ENCODE data around the gene NFX1. TPM values are rescaled to one million over a fixed set of nuclear protein-coding genes. Genes with fewer than 3 reads are reported as not detected.

The NFX1 gene
- total RNA-seq, 3 donors from 2014 or later = 35.9 to 44.4 (median 39.5) TPM

DNA sequence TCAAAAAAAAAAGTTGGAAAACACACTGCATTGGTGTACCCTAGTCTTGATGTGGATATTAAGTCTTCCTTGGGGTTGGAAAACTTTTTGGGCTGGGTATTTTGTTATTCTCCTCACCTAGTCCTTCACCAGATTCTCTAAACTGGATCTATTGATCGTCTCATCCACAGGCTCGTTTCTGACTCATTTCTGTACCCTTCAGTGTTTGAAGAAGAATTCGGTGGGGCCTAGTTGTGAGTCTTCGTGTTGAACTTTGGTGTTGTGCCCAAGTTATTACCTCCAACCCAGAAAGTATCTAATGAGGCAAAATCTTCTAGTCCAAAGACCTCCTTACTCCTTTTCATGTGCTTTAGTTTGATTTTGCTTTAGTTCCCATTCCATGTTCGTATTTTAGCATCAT lies 1.6 kb downstream of the NFX1 start:
- no peak for ATAC-seq
- intact Hi-C loops (cut with DNase I, micrococcal nuclease) = no loop called here
- Histone ChIP-seq H3K36me3 (ENCODE audit: low read depth) (no peaks in the 10 kb centered on the region), H3K4me1 (ENCODE audit: low read depth) (peaks cover 35% of the 10 kb centered on the region), H3K9me3 (no peaks in the 10 kb centered on the region), H3K4me3 (no peak overlapping the region)
- TF ChIP-seq, protein P1, sequence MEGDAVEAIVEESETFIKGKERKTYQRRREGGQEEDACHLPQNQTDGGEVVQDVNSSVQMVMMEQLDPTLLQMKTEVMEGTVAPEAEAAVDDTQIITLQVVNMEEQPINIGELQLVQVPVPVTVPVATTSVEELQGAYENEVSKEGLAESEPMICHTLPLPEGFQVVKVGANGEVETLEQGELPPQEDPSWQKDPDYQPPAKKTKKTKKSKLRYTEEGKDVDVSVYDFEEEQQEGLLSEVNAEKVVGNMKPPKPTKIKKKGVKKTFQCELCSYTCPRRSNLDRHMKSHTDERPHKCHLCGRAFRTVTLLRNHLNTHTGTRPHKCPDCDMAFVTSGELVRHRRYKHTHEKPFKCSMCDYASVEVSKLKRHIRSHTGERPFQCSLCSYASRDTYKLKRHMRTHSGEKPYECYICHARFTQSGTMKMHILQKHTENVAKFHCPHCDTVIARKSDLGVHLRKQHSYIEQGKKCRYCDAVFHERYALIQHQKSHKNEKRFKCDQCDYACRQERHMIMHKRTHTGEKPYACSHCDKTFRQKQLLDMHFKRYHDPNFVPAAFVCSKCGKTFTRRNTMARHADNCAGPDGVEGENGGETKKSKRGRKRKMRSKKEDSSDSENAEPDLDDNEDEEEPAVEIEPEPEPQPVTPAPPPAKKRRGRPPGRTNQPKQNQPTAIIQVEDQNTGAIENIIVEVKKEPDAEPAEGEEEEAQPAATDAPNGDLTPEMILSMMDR (IDR thresholded peaks at IDR 0.05) = no peak
- DNase-seq = no peak

- Histone ChIP-seq H3K9me3 (no peaks in the 10 kb centered on the region), H3K4me3 (no peak overlapping the region), H3K36me3 (ENCODE audit: low read depth) (no peaks in the 10 kb centered on the region), H3K4me1 (ENCODE audit: low read depth) (peaks cover 54% of the 10 kb centered on the region)
- no peak for DNase-seq
- TF ChIP-seq, protein P1 (IDR thresholded peaks at IDR 0.05) = no peak
- intact Hi-C loops (cut with DNase I, micrococcal nuclease) = no loop called here
- ATAC-seq = no peak
Observed at GRCh38 chr9:33293782-33294181, 3.5 kb downstream of the NFX1 start.

GRCh38 chr9:33294670-33295432 lies 4.5 kb downstream of the NFX1 start:
- H3K9me3 ChIP-seq = no peaks in the 10 kb centered on the region
- intact Hi-C loops (cut with DNase I, micrococcal nuclease) = no loop called here
- H3K36me3 ChIP-seq (ENCODE audit: low read depth) = no peaks in the 10 kb centered on the region
- no peak for DNase-seq
- TF ChIP-seq, protein P1 (IDR thresholded peaks at IDR 0.05) = no peak
- no peak for ATAC-seq
- H3K4me3 ChIP-seq = no peak overlapping the region
- H3K4me1 ChIP-seq (ENCODE audit: low read depth) = peaks cover 54% of the 10 kb centered on the region

DNA sequence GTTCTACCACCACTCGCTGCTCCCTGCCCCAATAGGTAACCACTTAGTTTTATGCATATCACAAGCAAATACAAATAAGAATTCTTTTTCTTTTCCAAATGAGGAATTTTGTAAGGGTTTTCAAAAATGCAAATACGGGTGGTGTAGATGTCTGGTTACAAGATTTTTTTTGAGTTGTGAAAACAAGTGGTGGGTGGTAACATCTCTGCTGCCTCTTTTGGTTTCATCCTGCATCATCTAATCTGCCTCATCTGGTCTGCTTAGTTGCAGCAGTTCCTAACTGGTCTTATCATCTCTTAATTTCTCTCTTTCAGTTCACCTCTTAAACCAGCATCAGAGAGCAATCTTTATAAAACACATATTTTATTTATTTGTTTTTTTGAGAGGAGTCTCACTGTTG lies 5.3 kb downstream of the NFX1 start:
- ATAC-seq (no peak), DNase-seq (no peak)
- H3K9me3 ChIP-seq = no peaks in the 10 kb centered on the region
- H3K4me1 ChIP-seq (ENCODE audit: low read depth) = peaks cover 54% of the 10 kb centered on the region
- intact Hi-C loops (cut with DNase I, micrococcal nuclease) = no loop called here
- TF ChIP-seq, protein P1 (IDR thresholded peaks at IDR 0.05) = no peak
- no peak overlapping the region for H3K4me3 ChIP-seq
- H3K36me3 ChIP-seq (ENCODE audit: low read depth) = no peaks in the 10 kb centered on the region

- DNase-seq = peak; percentile 57 to 80 (median 62)
- Histone ChIP-seq H3K36me3 (ENCODE audit: low read depth) (no peaks in the 10 kb centered on the region), H3K4me1 (ENCODE audit: low read depth) (peaks cover 40% of the 10 kb centered on the region), H3K9me3 (no peaks in the 10 kb centered on the region), H3K4me3 (no peak overlapping the region)
- intact Hi-C loops (cut with DNase I, micrococcal nuclease) = no loop called here
- TF ChIP-seq, protein P1 (IDR thresholded peaks at IDR 0.05) = no peak
- ATAC-seq = peak; percentile 89
Observed at GRCh38 chr9:33297432-33297831, 7.1 kb downstream of the NFX1 start.

All from mucosa of descending colon (tissue), 3 donors.